ENCODE results near the gene TDRD9.

TDRD9 gene

GRCh38 chr14:104034976-104035699 lies 106.9 kb downstream of the TDRD9 start:
- DNase-seq = no peak

DNA sequence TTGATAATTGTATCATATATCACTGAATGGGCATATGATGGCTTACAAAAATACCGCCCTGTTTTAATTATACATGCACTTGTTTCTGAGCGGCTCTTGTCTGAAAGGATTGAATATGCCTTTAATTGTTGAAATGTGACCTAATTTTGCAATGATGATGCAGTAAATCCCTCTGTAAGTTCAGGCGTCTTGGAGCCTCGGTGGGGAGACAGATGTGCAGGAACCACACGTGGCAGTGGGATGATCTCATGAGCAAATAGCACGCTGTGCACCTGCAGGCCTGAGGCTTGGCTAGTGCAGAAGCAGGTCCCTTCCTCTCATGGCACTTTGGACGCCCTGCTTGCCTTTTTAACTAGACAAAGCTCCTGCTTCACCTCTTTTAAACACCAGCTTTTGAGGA lies 108.0 kb downstream of the TDRD9 start:
- peak; percentile 7 for DNase-seq

- DNase-seq = no peak
These were observed 108.8 kb downstream of the TDRD9 start for GRCh38 chr14:104037074-104037473.

GRCh38 chr14:104037903-104038302 lies 109.6 kb downstream of the TDRD9 start:
- DNase-seq = no peak

DNA sequence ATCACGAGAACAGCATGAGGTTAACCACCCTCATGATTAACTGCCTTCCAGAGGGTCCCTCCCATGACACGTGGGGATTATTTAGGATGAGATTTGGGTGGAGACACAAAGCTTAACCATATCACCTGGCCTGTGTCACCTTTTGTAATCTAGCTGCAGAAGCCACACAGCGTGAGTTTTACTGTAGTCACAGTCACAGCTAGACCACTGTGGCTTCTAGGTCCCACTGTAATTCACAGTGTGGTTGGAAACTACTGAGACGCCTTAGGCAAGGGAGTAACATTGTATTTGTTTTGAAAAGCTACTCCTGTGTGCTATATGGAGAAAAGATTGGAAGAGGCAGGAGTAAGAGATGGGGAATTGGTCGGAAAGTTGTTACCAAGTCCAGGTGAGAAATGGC lies 111.0 kb downstream of the TDRD9 start:
- DNase-seq = no peak

- DNase-seq = no peak
These were observed 112.3 kb downstream of the TDRD9 start for GRCh38 chr14:104040539-104040938.

- no peak for DNase-seq
These were observed 113.3 kb downstream of the TDRD9 start for GRCh38 chr14:104041430-104042104.

GRCh38 chr14:104044016-104044415 lies 115.8 kb downstream of the TDRD9 start:
- DNase-seq = no peak

DNA sequence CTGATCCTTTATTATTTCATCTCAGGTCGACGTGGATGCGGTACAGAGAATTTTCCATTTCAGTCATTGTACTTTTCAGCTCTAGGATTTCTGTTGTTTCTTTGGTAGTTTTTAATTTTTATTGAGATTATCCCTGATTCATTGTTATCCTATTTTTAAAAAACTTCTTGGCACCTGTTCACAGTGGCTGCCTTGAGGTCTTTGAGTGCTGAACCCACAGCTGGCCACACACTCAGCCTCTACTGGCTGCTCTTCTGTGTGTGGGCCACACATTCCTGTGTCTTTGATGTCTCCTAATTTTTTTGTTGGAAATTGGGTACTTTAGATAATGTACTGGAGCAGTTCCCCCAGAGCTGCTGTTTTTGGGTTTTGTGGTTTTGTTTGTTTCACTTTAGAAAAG lies 119.5 kb downstream of the TDRD9 start:
- DNase-seq = no peak

GRCh38 chr14:104048758-104049507 lies 120.7 kb downstream of the TDRD9 start:
- DNase-seq = no peak

DNA sequence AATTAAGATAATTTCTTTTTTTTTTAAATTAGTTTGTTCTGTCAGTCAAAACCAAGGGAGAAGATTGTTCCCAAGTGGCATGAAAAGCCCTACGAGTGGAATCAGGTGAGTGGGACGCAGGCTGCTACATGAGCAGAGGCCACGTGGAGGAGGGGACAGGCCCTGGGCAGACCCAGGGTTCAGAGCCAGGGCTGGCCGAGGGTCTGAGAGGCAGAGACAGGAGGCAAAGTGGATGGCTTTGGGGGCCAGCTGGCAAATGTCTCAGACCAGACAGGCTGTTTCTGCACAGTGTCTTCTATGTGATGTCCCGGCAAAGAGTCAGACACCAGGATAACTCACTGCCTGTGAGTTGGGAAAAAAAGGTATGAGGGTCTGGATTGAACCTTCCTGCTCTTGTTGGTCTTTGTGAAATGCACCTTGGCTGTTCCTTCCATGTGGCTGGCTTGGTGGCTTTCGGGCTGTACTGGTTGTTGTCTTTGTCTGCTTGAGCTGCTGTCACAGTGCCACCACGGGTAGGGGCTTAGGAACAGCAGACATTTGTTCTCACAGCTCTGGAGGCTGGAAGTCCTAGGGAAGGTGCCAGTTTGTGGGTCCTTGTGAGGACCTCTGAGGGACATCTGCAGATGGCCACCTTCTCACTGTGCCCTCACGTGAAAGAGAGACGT lies 121.5 kb downstream of the TDRD9 start:
- DNase-seq = no peak

DNA sequence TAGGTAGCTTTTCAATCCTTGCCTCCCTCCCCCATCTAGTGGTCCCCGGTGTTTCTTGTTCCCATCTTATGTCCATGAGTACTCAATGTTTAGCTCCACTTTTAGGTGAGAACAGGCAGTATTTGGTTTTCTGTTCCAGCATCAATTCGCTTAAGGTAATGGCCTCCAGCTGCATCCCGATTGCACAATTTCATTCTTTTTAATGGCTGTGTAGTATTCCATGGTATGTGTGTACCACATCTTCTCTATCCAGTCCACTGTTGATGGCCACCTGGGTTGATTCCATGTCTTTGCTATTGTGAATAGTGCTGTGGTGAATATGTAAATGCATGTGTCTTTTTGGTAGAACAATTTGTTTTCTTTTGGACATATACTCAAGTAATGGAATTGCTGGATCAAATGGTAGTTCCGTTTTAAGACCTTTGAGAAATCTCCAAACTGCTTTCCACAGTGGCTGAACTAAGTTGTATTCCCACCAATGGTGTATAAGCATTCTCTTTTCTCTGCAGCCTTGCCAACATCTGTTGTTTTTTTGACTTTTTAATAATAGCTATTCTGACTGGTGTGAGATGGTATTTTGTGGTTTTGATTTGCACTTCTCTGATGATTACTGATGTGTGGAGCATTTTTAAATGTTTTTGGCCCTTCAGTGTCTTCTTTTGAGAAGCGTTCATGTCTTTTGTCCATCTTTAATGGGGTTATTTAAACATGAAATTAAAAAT lies 123.0 kb downstream of the TDRD9 start:
- DNase-seq = no peak

DNA sequence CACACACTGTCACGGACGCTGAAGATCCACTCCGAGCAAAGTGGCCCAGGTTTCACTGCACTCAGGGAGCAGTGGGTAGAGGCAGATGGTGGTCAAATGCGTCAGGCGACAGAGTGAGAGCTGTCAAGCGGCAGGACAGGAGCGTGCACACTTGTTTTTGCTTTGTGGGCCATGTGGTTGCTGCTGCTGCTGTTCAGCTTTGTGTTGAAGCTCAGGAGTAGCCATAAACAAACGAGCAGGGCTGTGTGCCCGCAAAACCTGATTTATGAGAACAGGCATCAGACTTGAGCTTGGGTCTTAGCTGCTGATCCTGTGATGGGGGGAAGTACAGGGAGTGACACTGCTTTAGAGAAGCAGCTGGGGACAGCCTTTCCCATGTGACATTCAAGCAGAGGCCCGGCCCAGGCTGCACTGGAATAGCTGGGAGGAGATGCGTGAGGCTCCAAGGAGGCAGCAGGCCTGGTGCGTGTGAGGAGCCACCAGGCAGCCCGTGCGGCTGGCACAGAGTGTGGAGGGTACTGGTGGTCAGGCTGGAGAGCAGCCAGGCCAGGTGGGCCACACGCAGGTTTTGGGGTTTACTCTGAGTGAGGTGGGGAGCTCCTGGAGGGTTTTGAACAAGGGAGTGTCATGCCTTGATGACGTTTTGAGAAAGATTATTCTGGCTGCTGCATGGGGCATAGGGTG lies 126.1 kb downstream of the TDRD9 start:
- DNase-seq = no peak

DNA sequence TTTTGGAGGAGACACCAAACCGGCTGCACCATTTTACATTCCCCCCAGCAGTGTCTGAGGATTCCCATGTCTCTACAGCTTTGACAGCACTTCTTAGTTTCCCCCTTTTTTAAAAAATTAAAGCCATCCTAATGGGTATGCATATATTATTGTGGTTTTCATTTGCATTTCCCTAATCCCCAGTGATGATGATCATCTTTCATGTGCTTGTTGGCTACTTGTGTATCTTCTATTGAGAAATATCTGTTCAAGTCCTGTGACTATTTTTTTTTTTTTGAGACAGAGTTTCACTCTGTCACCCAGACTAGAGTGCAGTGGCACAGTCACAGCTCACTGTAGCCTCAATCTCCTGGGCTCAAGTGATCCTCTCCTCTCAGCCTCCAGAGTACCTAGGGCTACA lies 134.0 kb downstream of the TDRD9 start:
- no peak for DNase-seq

- DNase-seq = no peak
These were observed 135.7 kb downstream of the TDRD9 start for GRCh38 chr14:104064003-104064402.

- no peak for DNase-seq
These were observed 138.0 kb downstream of the TDRD9 start for GRCh38 chr14:104066279-104066678.

DNA sequence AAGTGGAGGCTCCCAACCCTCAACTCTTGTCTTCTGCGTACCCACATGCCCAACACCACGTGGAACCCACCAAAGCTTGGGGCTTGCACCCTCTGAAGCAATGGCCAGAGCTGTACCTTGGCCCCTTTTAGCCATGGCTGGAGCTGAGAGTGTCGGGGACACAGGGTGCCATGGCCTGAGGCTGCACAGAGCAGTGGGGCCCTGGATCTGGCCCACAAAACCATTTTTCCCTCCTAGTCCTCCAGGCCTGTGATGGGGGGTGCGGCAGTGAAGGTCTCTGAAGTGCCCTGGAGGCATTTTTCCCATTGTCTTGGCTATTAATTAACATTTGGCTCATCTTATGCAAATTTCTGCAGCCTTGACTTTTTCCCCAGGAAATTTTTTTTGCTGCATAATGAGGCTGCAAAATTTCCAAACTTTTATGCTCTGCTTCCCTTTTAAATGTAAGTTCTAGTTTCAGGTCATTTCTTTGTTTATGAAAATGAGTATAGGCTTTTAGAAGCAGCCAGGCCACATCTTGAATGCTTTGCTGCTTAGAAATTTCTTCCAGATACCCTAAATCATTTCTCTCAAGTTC lies 138.6 kb downstream of the TDRD9 start:
- no peak for DNase-seq

DNA sequence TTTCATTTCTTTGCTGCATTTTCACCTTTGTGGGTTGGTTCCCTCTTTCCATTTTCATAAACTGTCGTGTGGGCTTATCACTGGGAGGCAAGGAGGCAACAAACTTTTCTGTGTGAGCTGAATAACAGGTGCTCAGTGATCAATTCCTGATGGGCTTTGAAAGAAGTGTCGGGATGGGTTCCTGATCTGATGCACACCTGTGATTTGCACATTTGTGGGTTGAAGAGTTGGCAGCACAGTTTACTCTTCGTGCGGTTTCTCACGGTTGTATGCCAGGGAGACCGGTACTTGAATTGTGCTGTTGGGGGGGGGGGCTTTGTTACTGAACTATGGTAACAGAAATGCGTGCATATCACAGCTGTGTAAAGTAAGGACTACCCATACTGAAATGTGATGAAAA lies 141.3 kb downstream of the TDRD9 start:
- no peak for DNase-seq

DNA sequence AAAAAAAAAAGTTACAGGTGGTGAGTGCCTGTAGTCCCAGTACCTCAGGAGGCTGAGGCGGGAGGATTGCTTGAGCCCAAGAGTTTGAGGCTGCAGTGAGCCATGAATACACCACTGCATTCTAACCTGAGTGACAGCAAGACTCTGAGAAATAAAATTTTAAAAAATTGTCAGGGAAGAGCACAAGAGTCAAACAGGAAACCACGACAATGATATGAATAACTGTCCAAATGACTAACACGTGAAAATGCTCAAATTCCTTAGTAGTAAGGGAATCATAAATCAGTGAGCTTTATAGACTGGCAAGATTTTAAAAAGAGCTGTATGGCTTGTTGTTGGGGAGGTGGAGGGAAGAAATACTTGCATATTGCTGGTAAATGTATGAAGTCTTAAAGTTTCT lies 144.3 kb downstream of the TDRD9 start:
- DNase-seq = no peak

DNA sequence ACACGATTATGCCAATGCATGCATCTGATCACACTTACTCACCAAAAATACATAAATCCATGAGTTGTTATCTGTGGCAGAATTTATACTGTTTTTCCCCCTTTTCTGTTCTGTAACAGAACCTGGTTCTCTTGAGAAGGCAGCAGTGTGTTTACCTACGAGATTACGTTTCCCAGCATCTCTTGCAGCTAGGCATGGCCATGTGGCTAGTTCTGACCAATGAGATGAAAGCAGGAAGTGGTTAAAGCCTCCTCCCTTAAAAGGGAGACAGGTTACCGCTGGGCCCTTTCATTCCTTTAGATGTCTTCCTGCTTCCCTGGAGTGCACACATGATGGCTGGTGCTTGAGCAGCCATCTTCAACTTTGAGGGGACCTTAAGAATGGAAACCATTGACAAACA lies 145.5 kb downstream of the TDRD9 start:
- no peak for DNase-seq

DNA sequence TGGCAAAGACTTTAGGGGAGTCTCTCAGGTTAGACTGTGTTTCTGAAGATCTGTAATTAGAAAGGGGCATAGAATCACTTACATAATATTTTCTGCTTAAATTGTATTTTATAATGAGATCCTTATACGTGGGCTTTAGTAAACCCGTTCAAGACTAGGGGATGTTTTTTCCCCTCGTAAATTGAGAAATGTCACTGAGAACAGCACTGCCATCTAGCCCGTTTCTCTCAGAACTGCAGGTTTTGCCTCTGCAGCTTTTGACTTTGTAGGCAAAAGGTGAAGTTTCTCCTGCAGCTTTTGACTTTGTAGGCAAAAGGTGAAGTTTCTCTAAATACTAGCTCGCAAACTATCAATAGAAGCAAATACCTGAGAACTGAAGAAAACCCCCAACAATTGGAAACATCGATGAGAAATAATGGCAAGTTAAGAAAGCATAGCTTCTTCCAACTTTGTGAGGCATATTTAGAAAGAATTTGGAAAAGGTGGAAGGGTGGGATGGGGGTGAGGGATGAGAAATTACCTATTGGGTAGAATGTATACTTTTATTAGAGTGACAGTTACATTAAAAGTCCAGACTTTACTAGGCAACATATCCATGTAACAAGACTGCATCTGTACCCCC lies 147.4 kb downstream of the TDRD9 start:
- peak; percentile 45 for DNase-seq

Measured in NCI-H2171 treated with DMSO at 0.1 percent for 48 hours (cell line).